Measurements from ENCODE around the gene GLIS1.

The GLIS1 gene

GRCh38 chr1:53476579-53476978 is 262.4 kb downstream of the GLIS1 start:
- DNase-seq: no peak

- DNase-seq: no peak
Measured at GRCh38 chr1:53475664-53476063, 263.3 kb downstream of the GLIS1 start.

- no peak for DNase-seq
Measured at GRCh38 chr1:53473463-53473862, 265.5 kb downstream of the GLIS1 start.

GRCh38 chr1:53471000-53471399 is 268.0 kb downstream of the GLIS1 start:
- no peak for DNase-seq

- no peak for DNase-seq
Measured at GRCh38 chr1:53470584-53470983, 268.4 kb downstream of the GLIS1 start.

- DNase-seq: no peak
Measured at GRCh38 chr1:53470155-53470554, 268.8 kb downstream of the GLIS1 start.

- DNase-seq: no peak
Measured at GRCh38 chr1:53469373-53469772, 269.6 kb downstream of the GLIS1 start.

- DNase-seq: no peak
Measured at GRCh38 chr1:53468374-53468773, 270.6 kb downstream of the GLIS1 start.

GRCh38 chr1:53467391-53467790 is 271.6 kb downstream of the GLIS1 start:
- DNase-seq: no peak

- DNase-seq: no peak
Measured at GRCh38 chr1:53465023-53465957, 273.7 kb downstream of the GLIS1 start.

GRCh38 chr1:53463961-53464899 is 274.7 kb downstream of the GLIS1 start:
- no peak for DNase-seq

- DNase-seq: no peak
Measured at GRCh38 chr1:53462769-53463501, 276.0 kb downstream of the GLIS1 start.

- no peak for DNase-seq
Measured at GRCh38 chr1:53462193-53462592, 276.8 kb downstream of the GLIS1 start.

GRCh38 chr1:53461323-53462044 is 277.5 kb downstream of the GLIS1 start:
- no peak for DNase-seq

GRCh38 chr1:53460666-53461322 is 278.2 kb downstream of the GLIS1 start:
- no peak for DNase-seq

- DNase-seq: no peak
Measured at GRCh38 chr1:53460211-53460634, 278.7 kb downstream of the GLIS1 start.

- no peak for DNase-seq
Measured at GRCh38 chr1:53459321-53460175, 279.4 kb downstream of the GLIS1 start, which contains the start of gene DMRTB1. TSS of gene DMRTB1 (plus strand) at chr1:53459399. CDS start at chr1:53459454, 55 bp downstream.

- no peak for DNase-seq
Measured at GRCh38 chr1:53458634-53459033, 280.3 kb downstream of the GLIS1 start.

Data from stimulated activated CD4-positive, alpha-beta T cell treated with anti-CD3 and anti-CD28 coated beads, Interleukin-4, amount 100 ng/mL, for 4 hours (primary cell).